Suprapubic skin (tissue), 3 donors: ENCODE data around the gene DOK6.

Experiments used
- CTCF ChIP-seq, 2 donors: fragments of 200-600 bp in 1 of 2; fragments of 450-650 bp in 1 of 2; sonication (generic) in 1 of 2; IDR thresholded peaks; one replicate each; pipeline ENCODE4 v1.5.1; 2016 to 2019; ENCODE audit warnings: antibody characterized with exemption in 2 of 2, mild to moderate bottlenecking in 1 of 2, moderate library complexity in 1 of 2
- POLR2AphosphoS5 ChIP-seq, 3 donors: sonication (generic); formaldehyde crosslinking; IDR thresholded peaks; one replicate each; pipeline ENCODE4 v1.6.1; 2017; ENCODE audit warnings: antibody characterized with exemption in 3 of 3

- TF ChIP-seq POLR2AphosphoS5 (IDR thresholded peaks at IDR 0.05) (no peak), CTCF (IDR thresholded peaks at IDR 0.05) (no peak)
Observed at GRCh38 chr18:69635482-69635881, 234.8 kb downstream of the DOK6 start.
